ENCODE measurements around the gene S100A16. TPM values are rescaled to one million over a fixed set of nuclear protein-coding genes. Genes with fewer than 3 reads are reported as not detected.

The S100A16 gene
- polyA plus RNA-seq, 1 donor (not counting 4 experiments of a cell fraction or from before 2014, with no cell fraction given): 1,620 TPM

- Histone ChIP-seq H3K36me3 (ENCODE audit: control insufficient read depth in 2 of 2, extremely low read depth in 1 of 2, insufficient read depth in 2 of 2, low read length in 2 of 2) (peaks cover 11 to 15% of the 10 kb centered on the region in 2 experiments), H3K9me3 (ENCODE audit: control insufficient read depth, low read depth, low read length) (no peaks in the 10 kb centered on the region), H3K79me2 (ENCODE audit: control insufficient read depth, insufficient read depth, low read length) (peaks cover 17% of the 10 kb centered on the region), H2AFZ (ENCODE audit: control insufficient read depth, low read length) (peak within 1 kb of the TSS; percentile 79), H3K4me3 (ENCODE audit: control insufficient read depth in 2 of 3, extremely low read depth in 1 of 3, insufficient read depth in 2 of 3, low read depth in 1 of 3, low read length in 3 of 3) (peak within 1 kb of the TSS; percentile 56 to 92 (median 87)), H3K9ac (ENCODE audit: control insufficient read depth, extremely low read depth, insufficient read depth, low read length) (peak within 1 kb of the TSS; percentile 98), H3K4me1 (ENCODE audit: control insufficient read depth, extremely low read depth, insufficient read depth, low read length) (peaks cover 19% of the 10 kb centered on the region), H3K4me2 (ENCODE audit: control insufficient read depth, extremely low read depth, insufficient read depth, low read depth, low read length) (peak within 1 kb of the TSS; percentile 100), H3K9me1 (ENCODE audit: control insufficient read depth, extremely low read depth, insufficient read depth, low read length) (peaks cover 6% of the 10 kb centered on the region), H4K20me1 (ENCODE audit: control insufficient read depth, extremely low read depth, insufficient read depth, low read length) (no peaks in the 10 kb centered on the region), H3K27ac (ENCODE audit: control insufficient read depth, insufficient read depth, low read length) (peak within 1 kb of the TSS; percentile 94), H3K27me3 (ENCODE audit: control insufficient read depth, extremely low read depth, insufficient read depth, low read length) (no peaks in the 10 kb centered on the region)
- no peak for TF ChIP-seq EZH2 (IDR thresholded peaks at IDR 0.05; ENCODE audit: low read length)
- peak; percentile 76 to 81 (median 80) for TF ChIP-seq CTCF (optimal IDR thresholded peaks at IDR 0.05 in 1 of 3, IDR thresholded peaks at IDR 0.05 in 1 of 3, conservative IDR thresholded peaks at IDR 0.05 in 1 of 3; ENCODE audit: extremely low read depth in 1 of 3, insufficient read depth in 2 of 3, low read length in 3 of 3)
- dilution Hi-C loops (cut with MboI; ENCODE audit: extremely low pct_ligation_motif_present, low sequenced_read_pairs): no loop called here
- FAIRE-seq (no peak), DNase-seq (ENCODE audit: low read depth, low spot score) (no peak)
These were observed 14.2 kb upstream of the S100A16 start, which contains the start of gene S100A13 for GRCh38 chr1:153626904-153627714. TSS of gene S100A13 (minus strand) at chr1:153627505. CDS start at chr1:153626472, 1,033 bp downstream.

- Histone ChIP-seq H3K27me3 (ENCODE audit: control insufficient read depth, extremely low read depth, insufficient read depth, low read length) (no peaks in the 10 kb centered on the region), H3K9me3 (ENCODE audit: control insufficient read depth, low read depth, low read length) (no peaks in the 10 kb centered on the region), H3K27ac (ENCODE audit: control insufficient read depth, insufficient read depth, low read length) (peak overlapping the region; percentile 94), H4K20me1 (ENCODE audit: control insufficient read depth, extremely low read depth, insufficient read depth, low read length) (no peaks in the 10 kb centered on the region), H3K4me2 (ENCODE audit: control insufficient read depth, extremely low read depth, insufficient read depth, low read depth, low read length) (peak overlapping the region; percentile 100), H3K4me1 (ENCODE audit: control insufficient read depth, extremely low read depth, insufficient read depth, low read length) (peaks cover 19% of the 10 kb centered on the region), H3K36me3 (ENCODE audit: control insufficient read depth in 2 of 2, extremely low read depth in 1 of 2, insufficient read depth in 2 of 2, low read length in 2 of 2) (peaks cover 11 to 15% of the 10 kb centered on the region in 2 experiments), H3K9me1 (ENCODE audit: control insufficient read depth, extremely low read depth, insufficient read depth, low read length) (peaks cover 6% of the 10 kb centered on the region), H3K4me3 (ENCODE audit: control insufficient read depth in 2 of 3, extremely low read depth in 1 of 3, insufficient read depth in 2 of 3, low read depth in 1 of 3, low read length in 3 of 3) (peak overlapping the region; percentile 56 to 92 (median 87)), H3K9ac (ENCODE audit: control insufficient read depth, extremely low read depth, insufficient read depth, low read length) (peak overlapping the region; percentile 98), H3K79me2 (ENCODE audit: control insufficient read depth, insufficient read depth, low read length) (peaks cover 17% of the 10 kb centered on the region), H2AFZ (ENCODE audit: control insufficient read depth, low read length) (peak overlapping the region; percentile 79)
- dilution Hi-C loops (cut with MboI; ENCODE audit: extremely low pct_ligation_motif_present, low sequenced_read_pairs): no loop called here
- TF ChIP-seq EZH2 (IDR thresholded peaks at IDR 0.05; ENCODE audit: low read length) (no peak), CTCF (optimal IDR thresholded peaks at IDR 0.05 in 1 of 3, IDR thresholded peaks at IDR 0.05 in 1 of 3, conservative IDR thresholded peaks at IDR 0.05 in 1 of 3; ENCODE audit: extremely low read depth in 1 of 3, insufficient read depth in 2 of 3, low read length in 3 of 3) (no peak)
- FAIRE-seq (no peak), DNase-seq (ENCODE audit: low read depth, low spot score) (no peak)
These were observed 13.6 kb upstream of the S100A16 start for GRCh38 chr1:153626477-153626903.

All from keratinocyte (primary cell).